H9 (cell line): ENCODE measurements around the gene TOMM40L. TPM values are rescaled to one million over a fixed set of nuclear protein-coding genes. Genes with fewer than 3 reads are reported as not detected.

Source experiments
- DNase-seq: peaks from one replicate; pipeline ENCODE4 v3.0.0-alpha.2; 2017
- H2AFZ ChIP-seq: one replicate; pipeline ENCODE4 v1.6.1; 2013; ENCODE audit warnings: mild to moderate bottlenecking, low read length, control low read depth, moderate library complexity
- H2AK5ac ChIP-seq: 2 replicates; pipeline ENCODE4 v1.6.1; 2013; ENCODE audit warnings: low read length, control low read depth, mixed read lengths; ENCODE audit not compliant: insufficient read length
- H2BK120ac ChIP-seq: one replicate; pipeline ENCODE4 v1.6.1; 2013; ENCODE audit warnings: low read depth, mild to moderate bottlenecking, low read length, control low read depth, inconsistent platforms; ENCODE audit not compliant: poor library complexity, severe bottlenecking
- H2BK12ac ChIP-seq: 2 replicates; pipeline ENCODE4 v1.6.1; 2013; ENCODE audit warnings: low read length, control low read depth, mixed read lengths, low read depth; ENCODE audit not compliant: insufficient read length
- H2BK15ac ChIP-seq: 2 replicates; pipeline ENCODE4 v1.6.1; 2013; ENCODE audit warnings: low read depth, low read length, control low read depth
- H2BK20ac ChIP-seq: one replicate; pipeline ENCODE4 v1.6.1; 2013; ENCODE audit warnings: low read depth, mild to moderate bottlenecking, low read length, control low read depth, inconsistent platforms; ENCODE audit not compliant: poor library complexity, severe bottlenecking
- H2BK5ac ChIP-seq: 2 replicates; pipeline ENCODE4 v1.6.1; 2013; ENCODE audit warnings: low read length, control low read depth, mixed read lengths; ENCODE audit not compliant: insufficient read length
- H3K14ac ChIP-seq: 2 replicates; pipeline ENCODE4 v1.6.1; 2013; ENCODE audit warnings: low read length, control low read depth; ENCODE audit not compliant: insufficient read depth
- H3K18ac ChIP-seq: 2 replicates; pipeline ENCODE4 v1.6.1; 2013; ENCODE audit warnings: low read depth, mild to moderate bottlenecking, mixed read lengths, low read length, control low read depth; ENCODE audit not compliant: insufficient read length
- H3K23ac ChIP-seq: 2 replicates; pipeline ENCODE4 v1.6.1; 2013; ENCODE audit warnings: low read length, control low read depth, mixed read lengths, low read depth; ENCODE audit not compliant: insufficient read length
- H3K23me2 ChIP-seq: 2 replicates; pipeline ENCODE4 v1.6.1; 2013; ENCODE audit warnings: low read depth, mild to moderate bottlenecking, mixed read lengths, low read length, control low read depth; ENCODE audit not compliant: insufficient read length, poor library complexity, severe bottlenecking
- H3K27ac ChIP-seq: 2 replicates; pipeline ENCODE4 v1.5.1; 2013; ENCODE audit warnings: low read length, control low read depth, mixed read lengths, low read depth; ENCODE audit not compliant: insufficient read length
- H3K27me3 ChIP-seq: 2 replicates; pipeline ENCODE4 v1.6.1; 2013; ENCODE audit warnings: low read length, control low read depth, inconsistent platforms; ENCODE audit not compliant: insufficient read depth
- H3K4ac ChIP-seq: 2 replicates; pipeline ENCODE4 v1.6.1; 2013; ENCODE audit warnings: low read depth, mild to moderate bottlenecking, control low read depth, inconsistent platforms, low read length, moderate library complexity
- H3K4me1 ChIP-seq: 2 replicates; pipeline ENCODE4 v1.6.1; 2013; ENCODE audit warnings: low read length, control low read depth, inconsistent platforms; ENCODE audit not compliant: insufficient read depth
- H3K4me2 ChIP-seq: 2 replicates; pipeline ENCODE4 v1.6.1; 2013; ENCODE audit warnings: low read length, control low read depth, mixed read lengths; ENCODE audit not compliant: insufficient read length, insufficient read depth
- H3K56ac ChIP-seq: 2 replicates; pipeline ENCODE4 v1.6.1; 2013; ENCODE audit warnings: low read depth, mild to moderate bottlenecking, mixed read lengths, low read length, control low read depth; ENCODE audit not compliant: insufficient read length
- H3K79me1 ChIP-seq: 2 replicates; pipeline ENCODE4 v1.6.1; 2013; ENCODE audit warnings: low read depth, mild to moderate bottlenecking, moderate library complexity, low read length, control low read depth, inconsistent platforms; ENCODE audit not compliant: insufficient read depth, poor library complexity, severe bottlenecking
- H3K79me2 ChIP-seq: 2 replicates; pipeline ENCODE4 v1.6.1; 2013; ENCODE audit warnings: low read length, control low read depth, inconsistent platforms; ENCODE audit not compliant: insufficient read depth
- H3K9ac ChIP-seq: 2 replicates; pipeline ENCODE4 v1.6.1; 2013; ENCODE audit warnings: low read length, control low read depth, mixed read lengths; ENCODE audit not compliant: insufficient read length; ENCODE audit errors: extremely low read depth
- H3K9me3 ChIP-seq: one replicate; pipeline ENCODE4 v1.6.1; 2013; ENCODE audit warnings: low read depth, low read length, inconsistent platforms; ENCODE audit not compliant: control insufficient read depth
- H3T11ph ChIP-seq: one replicate; pipeline ENCODE4 v1.6.1; 2013; ENCODE audit warnings: mild to moderate bottlenecking, low read length, control low read depth, inconsistent platforms
- H4K20me1 ChIP-seq: one replicate; pipeline ENCODE4 v1.6.1; 2013; ENCODE audit not compliant: control insufficient read depth, insufficient read length, insufficient read depth
- H4K5ac ChIP-seq: 2 replicates; pipeline ENCODE4 v1.6.1; 2013; ENCODE audit warnings: low read depth, mild to moderate bottlenecking, mixed read lengths, low read length, control low read depth; ENCODE audit not compliant: insufficient read length
- H4K8ac ChIP-seq: replicated peaks from 2 replicates; pipeline ENCODE4 v1.6.1; 2013; ENCODE audit warnings: low read length, control low read depth, mixed read lengths, low read depth; ENCODE audit not compliant: insufficient read length
- H4K91ac ChIP-seq: 2 replicates; pipeline ENCODE4 v1.6.1; 2013; ENCODE audit warnings: low read depth, mild to moderate bottlenecking, moderate library complexity, mixed read lengths, low read length, control low read depth; ENCODE audit not compliant: insufficient read length
- H3K27ac Mint-ChIP-seq, 3 experiments: 2 replicates in 2 of 3; 3 replicates in 1 of 3; pipeline ENCODE4 v1.8.0; 2020 to 2021; ENCODE audit warnings: mixed read lengths in 3 of 3, mild to moderate bottlenecking in 1 of 3, moderate library complexity in 1 of 3
- H3K27me3 Mint-ChIP-seq: 2 replicates; pipeline ENCODE4 v1.8.0; 2021; ENCODE audit warnings: low read depth, mild to moderate bottlenecking, moderate library complexity, mixed read lengths
- H3K36me3 Mint-ChIP-seq, 3 experiments: 2 replicates in 2 of 3; 3 replicates in 1 of 3; pipeline ENCODE4 v1.8.0; 2020 to 2021; ENCODE audit warnings: low read depth in 3 of 3, mixed read lengths in 3 of 3; ENCODE audit not compliant: insufficient read depth in 1 of 3
- H3K4me1 Mint-ChIP-seq, 2 experiments: 2 replicates each; pipeline ENCODE4 v1.8.0; 2020; ENCODE audit warnings: mixed read lengths in 2 of 2
- H3K4me3 Mint-ChIP-seq, 2 experiments: 2 replicates in 1 of 2; 3 replicates in 1 of 2; pipeline ENCODE4 v1.8.0; 2020 to 2021; ENCODE audit warnings: mild to moderate bottlenecking in 2 of 2, mixed read lengths in 2 of 2, moderate library complexity in 1 of 2
- H3K9me3 Mint-ChIP-seq, 2 experiments: 2 replicates in 1 of 2; 3 replicates in 1 of 2; pipeline ENCODE4 v1.8.0; 2020; ENCODE audit warnings: mild to moderate bottlenecking in 2 of 2, mixed read lengths in 2 of 2, moderate library complexity in 1 of 2
- WGBS: extraction: QIAGEN DNeasy Blood & Tissue Kit; methylation state at CpG from one replicate; pipeline ENCODE4 v1.1.7; 2013; ENCODE audit warnings: missing lambda C conversion rate, low lambda C conversion rate, mixed read lengths; ENCODE audit not compliant: insufficient read length; ENCODE audit errors: extremely low coverage; 5-methylcytosine and 5-hydroxymethylcytosine counted together
- total RNA-seq: library from RNA; stranded (reverse); gene quantifications from 2 replicates; pipeline ENCODE4 v1.2.1, GENCODE V29; 2021
- TF ChIP-seq, protein P1 (sequence below): fragments of 200-600 bp; sonication (generic); conservative IDR thresholded peaks from 3 replicates; pipeline ENCODE4 v1.8.0; 2021; ENCODE audit warnings: antibody characterized with exemption, mild to moderate bottlenecking

TOMM40L gene
- total RNA-seq, 1 experiment from 2014 or later = 13.5 TPM

GRCh38 chr1:161193561-161194235 is 32.2 kb upstream of the TOMM40L start:
- no peak overlapping the region for H2BK15ac ChIP-seq
- DNase-seq = no peak
- no peak overlapping the region for H3T11ph ChIP-seq
- H3K18ac ChIP-seq = no peak overlapping the region
- H3K27me3 ChIP-seq = no peaks in the 10 kb centered on the region
- no peaks in the 10 kb centered on the region for H4K20me1 ChIP-seq
- no peaks in the 10 kb centered on the region for H3K9me3 Mint-ChIP-seq
- no peak overlapping the region for H4K91ac ChIP-seq
- no peak overlapping the region for H3K14ac ChIP-seq
- no peak overlapping the region for H3K4me3 Mint-ChIP-seq
- H3K4me2 ChIP-seq = no peak overlapping the region
- no peak overlapping the region for H2AFZ ChIP-seq
- H3K4ac ChIP-seq = no peak overlapping the region
- no peaks in the 10 kb centered on the region for H3K79me2 ChIP-seq
- no peak overlapping the region for H4K8ac ChIP-seq
- H3K4me1 Mint-ChIP-seq = peaks cover 28 to 33% of the 10 kb centered on the region in 2 experiments
- TF ChIP-seq, protein P1, sequence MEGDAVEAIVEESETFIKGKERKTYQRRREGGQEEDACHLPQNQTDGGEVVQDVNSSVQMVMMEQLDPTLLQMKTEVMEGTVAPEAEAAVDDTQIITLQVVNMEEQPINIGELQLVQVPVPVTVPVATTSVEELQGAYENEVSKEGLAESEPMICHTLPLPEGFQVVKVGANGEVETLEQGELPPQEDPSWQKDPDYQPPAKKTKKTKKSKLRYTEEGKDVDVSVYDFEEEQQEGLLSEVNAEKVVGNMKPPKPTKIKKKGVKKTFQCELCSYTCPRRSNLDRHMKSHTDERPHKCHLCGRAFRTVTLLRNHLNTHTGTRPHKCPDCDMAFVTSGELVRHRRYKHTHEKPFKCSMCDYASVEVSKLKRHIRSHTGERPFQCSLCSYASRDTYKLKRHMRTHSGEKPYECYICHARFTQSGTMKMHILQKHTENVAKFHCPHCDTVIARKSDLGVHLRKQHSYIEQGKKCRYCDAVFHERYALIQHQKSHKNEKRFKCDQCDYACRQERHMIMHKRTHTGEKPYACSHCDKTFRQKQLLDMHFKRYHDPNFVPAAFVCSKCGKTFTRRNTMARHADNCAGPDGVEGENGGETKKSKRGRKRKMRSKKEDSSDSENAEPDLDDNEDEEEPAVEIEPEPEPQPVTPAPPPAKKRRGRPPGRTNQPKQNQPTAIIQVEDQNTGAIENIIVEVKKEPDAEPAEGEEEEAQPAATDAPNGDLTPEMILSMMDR = no peak
- H2BK5ac ChIP-seq = no peak overlapping the region
- H3K27me3 Mint-ChIP-seq = no peaks in the 10 kb centered on the region
- no peak overlapping the region for H2BK20ac ChIP-seq
- no peak overlapping the region for H2BK12ac ChIP-seq
- no peak overlapping the region for H3K27ac ChIP-seq
- no peak overlapping the region for H4K5ac ChIP-seq
- peaks cover 6% of the 10 kb centered on the region; the same call in 1 of the 2 replicates for H3K4me1 ChIP-seq
- peak overlapping the region in 1 of 3 experiments; percentile 31; a peak in 2 of 7 replicates for H3K27ac Mint-ChIP-seq
- WGBS = no CpG with 5 or more reads among the region's 21 CpGs
- H2AK5ac ChIP-seq = no peak overlapping the region
- H2BK120ac ChIP-seq = no peak overlapping the region
- no peaks in the 10 kb centered on the region for H3K9me3 ChIP-seq
- H3K23ac ChIP-seq = no peak overlapping the region
- peaks cover 4% of the 10 kb centered on the region for H3K23me2 ChIP-seq
- no peak overlapping the region for H3K56ac ChIP-seq
- no peaks in the 10 kb centered on the region for H3K79me1 ChIP-seq
- H3K9ac ChIP-seq = no peak overlapping the region
- H3K36me3 Mint-ChIP-seq = peaks cover 0 to 29% (median 16%) of the 10 kb centered on the region in 3 experiments; a peak in 4 of 7 replicates
